ENCODE results near the gene PRDX5. TPM values are rescaled to one million over a fixed set of nuclear protein-coding genes. Genes with fewer than 3 reads are reported as not detected.

Gene PRDX5
- total RNA-seq, 1 experiment from 2014 or later = 300 TPM

- no peak for DNase-seq (ENCODE audit: low spot score)
Measured at GRCh38 chr11:64362339-64362738, 44.4 kb downstream of the PRDX5 start.

- no peak for DNase-seq (ENCODE audit: low spot score)
Measured at GRCh38 chr11:64364435-64364834, 46.5 kb downstream of the PRDX5 start.

GRCh38 chr11:64364911-64365310, 47.0 kb downstream of the PRDX5 start:
- no peak for DNase-seq (ENCODE audit: low spot score)

GRCh38 chr11:64366751-64367150, 48.8 kb downstream of the PRDX5 start:
- no peak for DNase-seq (ENCODE audit: low spot score)

GRCh38 chr11:64367931-64368672, 50.2 kb downstream of the PRDX5 start:
- no peak for DNase-seq (ENCODE audit: low spot score)

- DNase-seq (ENCODE audit: low spot score) = no peak
Measured at GRCh38 chr11:64368673-64369074, 50.8 kb downstream of the PRDX5 start.

GRCh38 chr11:64369440-64370421, 51.8 kb downstream of the PRDX5 start:
- no peak for DNase-seq (ENCODE audit: low spot score)

- DNase-seq (ENCODE audit: low spot score) = no peak
Measured at GRCh38 chr11:64371201-64371600, 53.3 kb downstream of the PRDX5 start.

Other genes starting within 250 kb of the PRDX5 start
- gene MACROD1, start 152.0 kb upstream of the PRDX5 start, total RNA-seq (2014; rRNA removed; shearing (Covaris generic)) = 2.9 and 6.3 TPM in 2 replicates
- gene STIP1, start 131.9 kb upstream of the PRDX5 start, total RNA-seq (2014; rRNA removed; shearing (Covaris generic)) = 424 and 474 TPM in 2 replicates
- gene FERMT3, start 111.4 kb upstream of the PRDX5 start, total RNA-seq (2014; rRNA removed; shearing (Covaris generic)) = 15.1 and 18.7 TPM in 2 replicates
- gene TRPT1, start 91.9 kb upstream of the PRDX5 start, total RNA-seq (2014; rRNA removed; shearing (Covaris generic)) = 33.8 and 47.3 TPM in 2 replicates
- gene NUDT22, start 91.8 kb upstream of the PRDX5 start, total RNA-seq (2014; rRNA removed; shearing (Covaris generic)) = 49.3 and 71.5 TPM in 2 replicates
- 3.0 and 12.0 TPM in 2 replicates for gene DNAJC4, start 87.6 kb upstream of the PRDX5 start, total RNA-seq (2014; rRNA removed; shearing (Covaris generic))
- 24.4 and 33.0 TPM in 2 replicates for gene VEGFB, start 83.5 kb upstream of the PRDX5 start, total RNA-seq (2014; rRNA removed; shearing (Covaris generic))
- 40.5 and 55.9 TPM in 2 replicates for gene FKBP2, start 77.0 kb upstream of the PRDX5 start, total RNA-seq (2014; rRNA removed; shearing (Covaris generic))
- gene PPP1R14B, start 71.2 kb upstream of the PRDX5 start, total RNA-seq (2014; rRNA removed; shearing (Covaris generic)) = 455 and 478 TPM in 2 replicates
- 51.0 and 64.8 TPM in 2 replicates for gene PLCB3, start 66.6 kb upstream of the PRDX5 start, total RNA-seq (2014; rRNA removed; shearing (Covaris generic))
- 219 TPM in 2 replicates for gene BAD, start 33.5 kb upstream of the PRDX5 start, total RNA-seq (2014; rRNA removed; shearing (Covaris generic))
- gene GPR137, start 32.3 kb upstream of the PRDX5 start, total RNA-seq (2014; rRNA removed; shearing (Covaris generic)) = 52.1 and 60.8 TPM in 2 replicates
- gene KCNK4, start 26.8 kb upstream of the PRDX5 start, total RNA-seq (2014; rRNA removed; shearing (Covaris generic)) = 0.07 TPM in 1 of 2 replicates, not detected in the other
- gene CATSPERZ, start 17.8 kb upstream of the PRDX5 start, total RNA-seq (2014; rRNA removed; shearing (Covaris generic)) = not detected in 2 replicates
- gene ESRRA, start 12.6 kb upstream of the PRDX5 start, total RNA-seq (2014; rRNA removed; shearing (Covaris generic)) = 30.4 and 46.6 TPM in 2 replicates
- 454 and 683 TPM in 2 replicates for gene TRMT112, start 562 bp upstream of the PRDX5 start, total RNA-seq (2014; rRNA removed; shearing (Covaris generic))
- 6.6 and 6.9 TPM in 2 replicates for gene CCDC88B, start 22.1 kb downstream of the PRDX5 start, total RNA-seq (2014; rRNA removed; shearing (Covaris generic))
- gene RPS6KA4, start 41.0 kb downstream of the PRDX5 start, total RNA-seq (2014; rRNA removed; shearing (Covaris generic)) = 77.4 and 78.2 TPM in 2 replicates
- gene SLC22A11, start 237.8 kb downstream of the PRDX5 start, total RNA-seq (2014; rRNA removed; shearing (Covaris generic)) = 4.7 TPM in 1 of 2 replicates, not detected in the other

All from A172 (cell line).